MM.1S (cell line): ENCODE results near the gene RPS15A.
"Not testable (repeated sequence)": the region's sequence is repeated elsewhere in the genome, so short reads cannot be mapped to it uniquely, and the experiment has no call there.

Experiments used
- EZH2phosphoT487 ChIP-seq: fragments of 300-600 bp; sonication (generic); IDR thresholded peaks from 2 replicates; pipeline ENCODE4 v1.6.1; 2018; ENCODE audit warnings: antibody characterized with exemption, low read length
- TF ChIP-seq, protein P1 (sequence below): fragments of 300-600 bp; sonication (generic); IDR thresholded peaks from 2 replicates; pipeline ENCODE4 v1.5.1; 2016; ENCODE audit warnings: antibody characterized with exemption, low read length, mixed read lengths

GRCh38 chr16:18756639-18757038 is 33.5 kb downstream of the RPS15A start:
- TF ChIP-seq EZH2phosphoT487, result not testable (repeated sequence)
- TF ChIP-seq, protein P1, sequence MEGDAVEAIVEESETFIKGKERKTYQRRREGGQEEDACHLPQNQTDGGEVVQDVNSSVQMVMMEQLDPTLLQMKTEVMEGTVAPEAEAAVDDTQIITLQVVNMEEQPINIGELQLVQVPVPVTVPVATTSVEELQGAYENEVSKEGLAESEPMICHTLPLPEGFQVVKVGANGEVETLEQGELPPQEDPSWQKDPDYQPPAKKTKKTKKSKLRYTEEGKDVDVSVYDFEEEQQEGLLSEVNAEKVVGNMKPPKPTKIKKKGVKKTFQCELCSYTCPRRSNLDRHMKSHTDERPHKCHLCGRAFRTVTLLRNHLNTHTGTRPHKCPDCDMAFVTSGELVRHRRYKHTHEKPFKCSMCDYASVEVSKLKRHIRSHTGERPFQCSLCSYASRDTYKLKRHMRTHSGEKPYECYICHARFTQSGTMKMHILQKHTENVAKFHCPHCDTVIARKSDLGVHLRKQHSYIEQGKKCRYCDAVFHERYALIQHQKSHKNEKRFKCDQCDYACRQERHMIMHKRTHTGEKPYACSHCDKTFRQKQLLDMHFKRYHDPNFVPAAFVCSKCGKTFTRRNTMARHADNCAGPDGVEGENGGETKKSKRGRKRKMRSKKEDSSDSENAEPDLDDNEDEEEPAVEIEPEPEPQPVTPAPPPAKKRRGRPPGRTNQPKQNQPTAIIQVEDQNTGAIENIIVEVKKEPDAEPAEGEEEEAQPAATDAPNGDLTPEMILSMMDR, result not testable (repeated sequence)
